Liver (tissue), 9 donors: Measurements from ENCODE around the gene SCAMP5. TPM values are rescaled to one million over a fixed set of nuclear protein-coding genes. Genes with fewer than 3 reads are reported as not detected.
A peak's percentile ranks its signal among the peaks of the same experiment; 100 is the strongest.

Source experiments
- DNase-seq: peaks from one replicate; pipeline ENCODE4 v3.0.0-alpha.2; 2017; ENCODE audit warnings: low spot score
- H3K27ac ChIP-seq, 2 donors: one replicate each; pipeline ENCODE4 v1.7.0; 2013; ENCODE audit warnings: inconsistent platforms in 2 of 2, low read length in 2 of 2, control low read depth in 1 of 2, low read depth in 1 of 2, mild to moderate bottlenecking in 1 of 2
- H3K27me3 ChIP-seq, 4 donors: one replicate each; pipeline versions ENCODE4 v1.6.1 to v1.7.0; 2013; ENCODE audit warnings: low read length in 3 of 4, inconsistent platforms in 1 of 4, mild to moderate bottlenecking in 1 of 4, moderate library complexity in 1 of 4; ENCODE audit not compliant: control insufficient read depth in 4 of 4, insufficient read depth in 4 of 4
- H3K36me3 ChIP-seq, 4 donors: one replicate each; pipeline versions ENCODE4 v1.6.1 to v1.7.0; 2013; ENCODE audit warnings: low read length in 3 of 4, mild to moderate bottlenecking in 3 of 4, low read depth in 1 of 4, moderate library complexity in 1 of 4; ENCODE audit not compliant: control insufficient read depth in 4 of 4, insufficient read depth in 3 of 4
- H3K4me1 ChIP-seq, 4 donors: one replicate each; pipeline versions ENCODE4 v1.6.1 to v1.7.0; 2013; ENCODE audit warnings: low read length in 3 of 4, mild to moderate bottlenecking in 3 of 4, moderate library complexity in 1 of 4; ENCODE audit not compliant: control insufficient read depth in 4 of 4, insufficient read depth in 4 of 4
- H3K4me3 ChIP-seq, 3 donors: one replicate each; pipeline versions ENCODE4 v1.6.1 to v1.7.0; 2013; ENCODE audit warnings: low read length in 3 of 3, control low read depth in 1 of 3, low read depth in 1 of 3, mild to moderate bottlenecking in 1 of 3
- H3K9ac ChIP-seq, 2 donors: one replicate each; pipeline ENCODE4 v1.7.0; 2013; ENCODE audit warnings: low read length in 2 of 2, mild to moderate bottlenecking in 2 of 2, moderate library complexity in 2 of 2, control low read depth in 1 of 2, low read depth in 1 of 2
- H3K9me3 ChIP-seq, 4 donors: one replicate each; pipeline versions ENCODE4 v1.6.1 to v1.7.0; 2013; ENCODE audit warnings: low read length in 3 of 4; ENCODE audit not compliant: control insufficient read depth in 4 of 4
- EGR1 ChIP-seq, 2 donors: IDR thresholded peaks; 2 replicates each; pipeline ENCODE4 v1.6.1; 2016 to 2018; ENCODE audit warnings: antibody characterized with exemption in 2 of 2, low read depth in 2 of 2
- FOXA1 ChIP-seq: IDR thresholded peaks from 2 replicates; pipeline ENCODE4 v1.6.1; 2016; ENCODE audit warnings: antibody characterized with exemption
- GABPA ChIP-seq, 2 donors: IDR thresholded peaks in 1 of 2; conservative IDR thresholded peaks in 1 of 2; 2 replicates each; pipeline ENCODE4 v1.6.1; 2016; ENCODE audit warnings: antibody characterized with exemption in 2 of 2, mild to moderate bottlenecking in 1 of 2, moderate library complexity in 1 of 2
- HNF4A ChIP-seq, 2 donors: conservative IDR thresholded peaks; 2 replicates each; pipeline ENCODE4 v1.6.1; 2016; ENCODE audit warnings: antibody characterized with exemption in 2 of 2, mild to moderate bottlenecking in 2 of 2
- HNF4G ChIP-seq: IDR thresholded peaks from 2 replicates; pipeline ENCODE4 v1.6.1; 2016; ENCODE audit warnings: antibody characterized with exemption
- JUND ChIP-seq, 2 donors: IDR thresholded peaks; 2 replicates each; pipeline ENCODE4 v1.6.1; 2016; ENCODE audit warnings: antibody characterized with exemption in 2 of 2
- MAX ChIP-seq: IDR thresholded peaks from 2 replicates; pipeline ENCODE4 v1.6.1; 2016; ENCODE audit warnings: antibody characterized with exemption
- NR2F2 ChIP-seq: IDR thresholded peaks from 2 replicates; pipeline ENCODE4 v1.6.1; 2016; ENCODE audit warnings: antibody characterized with exemption
- RAD21 ChIP-seq, 2 donors: IDR thresholded peaks; 2 replicates each; pipeline ENCODE4 v1.6.1; 2016; ENCODE audit warnings: antibody characterized with exemption in 2 of 2, mild to moderate bottlenecking in 2 of 2
- RXRA ChIP-seq, 2 donors: IDR thresholded peaks; 2 replicates each; pipeline ENCODE4 v1.6.1; 2017 to 2018; ENCODE audit warnings: antibody characterized with exemption in 2 of 2, mild to moderate bottlenecking in 1 of 2
- SP1 ChIP-seq: IDR thresholded peaks from 2 replicates; pipeline ENCODE4 v1.6.1; 2018; ENCODE audit warnings: antibody characterized with exemption, mild to moderate bottlenecking
- TAF1 ChIP-seq: conservative IDR thresholded peaks from 2 replicates; pipeline ENCODE4 v1.6.1; 2016; ENCODE audit warnings: antibody characterized with exemption, mild to moderate bottlenecking
- YY1 ChIP-seq: IDR thresholded peaks from 2 replicates; pipeline ENCODE4 v1.6.1; 2016; ENCODE audit warnings: antibody characterized with exemption, mild to moderate bottlenecking
- ZBTB33 ChIP-seq: IDR thresholded peaks from 2 replicates; pipeline ENCODE4 v1.6.1; 2016; ENCODE audit warnings: antibody characterized with exemption
- WGBS: extraction: QIAGEN DNeasy Blood & Tissue Kit; methylation state at CpG from one replicate; pipeline ENCODE4 v1.1.7; 2013; 5-methylcytosine and 5-hydroxymethylcytosine counted together
- polyA plus RNA-seq, 2 donors: library from polyadenylated mRNA; stranded (reverse) in 1 of 2; unstranded in 1 of 2; fragments of 200-250 nt in 1 of 2; fragments of >200 nt in 1 of 2; fragmentation: Nextera tagmentation in 1 of 2; extraction: Ambion mirVana in 1 of 2; gene quantifications; one replicate each; pipeline versions ENCODE4 v1.2.1 to v1.2.3, GENCODE V29; 2013 to 2015
- total RNA-seq, 2 donors: library from RNA; depleted of rRNA; stranded (reverse); fragments of >200 nt; gene quantifications; one replicate each; pipeline ENCODE4 v1.2.3, GENCODE V29; 2014
- TF ChIP-seq, protein P1 (sequence below): fragments of 150-350 bp; IDR thresholded peaks from 2 replicates; pipeline ENCODE4 v1.5.1; 2017; ENCODE audit warnings: improper control_type of control experiment, low read depth, low read length; ENCODE audit not compliant: missing input control
- TF ChIP-seq, protein P2 (sequence below): IDR thresholded peaks from 2 replicates; pipeline ENCODE4 v1.6.1; 2016; ENCODE audit warnings: antibody characterized with exemption
- donor health status: healthy.
- donor health status: healthy.
- donor health status: healthy.
- donor health status: healthy.
- donor health status: healthy.

SCAMP5 gene
- total and polyA plus RNA-seq, 4 donors, result 0.50 to 7.5 (median 5.7) TPM

GRCh38 chr15:75023872-75024636 is 28.7 kb downstream of the SCAMP5 start:
- Histone ChIP-seq H3K4me3 (peak overlapping the region; percentile 71 to 99 (median 74)), H3K9me3 (no peaks in the 10 kb centered on the region), H3K9ac (peak overlapping the region; percentile 70 to 88), H3K27ac (peak overlapping the region; percentile 80 to 85), H3K4me1 (peaks cover 0 to 30% (median 16%) of the 10 kb centered on the region in 4 donors), H3K27me3 (no peaks in the 10 kb centered on the region), H3K36me3 (no peaks in the 10 kb centered on the region)
- WGBS, result 14% methylated on average over 12 of the region's 12 CpGs
- TF ChIP-seq GABPA (IDR thresholded peaks at IDR 0.05 in 1 of 2, conservative IDR thresholded peaks at IDR 0.05 in 1 of 2) (no peak), RXRA (IDR thresholded peaks at IDR 0.05) (no peak), MAX (no peak), EGR1 (IDR thresholded peaks at IDR 0.05; ENCODE audit: low read depth in 2 of 2) (no peak), JUND (IDR thresholded peaks at IDR 0.05) (no peak), HNF4G (no peak), NR2F2 (no peak), FOXA1 (no peak), HNF4A (conservative IDR thresholded peaks at IDR 0.05) (peak in 1 of 2 donors; percentile 19)
- TF ChIP-seq, protein P1, sequence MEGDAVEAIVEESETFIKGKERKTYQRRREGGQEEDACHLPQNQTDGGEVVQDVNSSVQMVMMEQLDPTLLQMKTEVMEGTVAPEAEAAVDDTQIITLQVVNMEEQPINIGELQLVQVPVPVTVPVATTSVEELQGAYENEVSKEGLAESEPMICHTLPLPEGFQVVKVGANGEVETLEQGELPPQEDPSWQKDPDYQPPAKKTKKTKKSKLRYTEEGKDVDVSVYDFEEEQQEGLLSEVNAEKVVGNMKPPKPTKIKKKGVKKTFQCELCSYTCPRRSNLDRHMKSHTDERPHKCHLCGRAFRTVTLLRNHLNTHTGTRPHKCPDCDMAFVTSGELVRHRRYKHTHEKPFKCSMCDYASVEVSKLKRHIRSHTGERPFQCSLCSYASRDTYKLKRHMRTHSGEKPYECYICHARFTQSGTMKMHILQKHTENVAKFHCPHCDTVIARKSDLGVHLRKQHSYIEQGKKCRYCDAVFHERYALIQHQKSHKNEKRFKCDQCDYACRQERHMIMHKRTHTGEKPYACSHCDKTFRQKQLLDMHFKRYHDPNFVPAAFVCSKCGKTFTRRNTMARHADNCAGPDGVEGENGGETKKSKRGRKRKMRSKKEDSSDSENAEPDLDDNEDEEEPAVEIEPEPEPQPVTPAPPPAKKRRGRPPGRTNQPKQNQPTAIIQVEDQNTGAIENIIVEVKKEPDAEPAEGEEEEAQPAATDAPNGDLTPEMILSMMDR, result peak; percentile 1
- DNase-seq, result no peak

GRCh38 chr15:75025107-75025506 is 29.7 kb downstream of the SCAMP5 start:
- H3K9me3 ChIP-seq, result no peaks in the 10 kb centered on the region
- H3K4me1 ChIP-seq, result peaks cover 7 to 40% (median 25%) of the 10 kb centered on the region in 4 donors
- no peak overlapping the region for H3K27ac ChIP-seq
- H3K9ac ChIP-seq, result no peak overlapping the region
- WGBS, result 74% methylated on average over 3 of the region's 3 CpGs
- no peak overlapping the region for H3K4me3 ChIP-seq
- DNase-seq, result no peak
- no peak for TF ChIP-seq HNF4A (conservative IDR thresholded peaks at IDR 0.05)
- no peak for TF ChIP-seq RAD21 (IDR thresholded peaks at IDR 0.05)
- TF ChIP-seq ZBTB33, result no peak
- no peak for TF ChIP-seq NR2F2
- TF ChIP-seq TAF1, result no peak
- TF ChIP-seq MAX, result no peak
- TF ChIP-seq HNF4G, result no peak
- TF ChIP-seq SP1, result no peak
- no peak for TF ChIP-seq RXRA (IDR thresholded peaks at IDR 0.05)
- TF ChIP-seq, protein P2, sequence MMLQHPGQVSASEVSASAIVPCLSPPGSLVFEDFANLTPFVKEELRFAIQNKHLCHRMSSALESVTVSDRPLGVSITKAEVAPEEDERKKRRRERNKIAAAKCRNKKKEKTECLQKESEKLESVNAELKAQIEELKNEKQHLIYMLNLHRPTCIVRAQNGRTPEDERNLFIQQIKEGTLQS, result no peak
- no peak for TF ChIP-seq EGR1 (IDR thresholded peaks at IDR 0.05; ENCODE audit: low read depth in 2 of 2)
- TF ChIP-seq JUND (IDR thresholded peaks at IDR 0.05), result no peak
- TF ChIP-seq YY1, result no peak
- TF ChIP-seq FOXA1, result no peak
- TF ChIP-seq, protein P1, result no peak
- no peaks in the 10 kb centered on the region for H3K36me3 ChIP-seq
- H3K27me3 ChIP-seq, result no peaks in the 10 kb centered on the region
